ENCODE data around the gene INPP4B.

DNA sequence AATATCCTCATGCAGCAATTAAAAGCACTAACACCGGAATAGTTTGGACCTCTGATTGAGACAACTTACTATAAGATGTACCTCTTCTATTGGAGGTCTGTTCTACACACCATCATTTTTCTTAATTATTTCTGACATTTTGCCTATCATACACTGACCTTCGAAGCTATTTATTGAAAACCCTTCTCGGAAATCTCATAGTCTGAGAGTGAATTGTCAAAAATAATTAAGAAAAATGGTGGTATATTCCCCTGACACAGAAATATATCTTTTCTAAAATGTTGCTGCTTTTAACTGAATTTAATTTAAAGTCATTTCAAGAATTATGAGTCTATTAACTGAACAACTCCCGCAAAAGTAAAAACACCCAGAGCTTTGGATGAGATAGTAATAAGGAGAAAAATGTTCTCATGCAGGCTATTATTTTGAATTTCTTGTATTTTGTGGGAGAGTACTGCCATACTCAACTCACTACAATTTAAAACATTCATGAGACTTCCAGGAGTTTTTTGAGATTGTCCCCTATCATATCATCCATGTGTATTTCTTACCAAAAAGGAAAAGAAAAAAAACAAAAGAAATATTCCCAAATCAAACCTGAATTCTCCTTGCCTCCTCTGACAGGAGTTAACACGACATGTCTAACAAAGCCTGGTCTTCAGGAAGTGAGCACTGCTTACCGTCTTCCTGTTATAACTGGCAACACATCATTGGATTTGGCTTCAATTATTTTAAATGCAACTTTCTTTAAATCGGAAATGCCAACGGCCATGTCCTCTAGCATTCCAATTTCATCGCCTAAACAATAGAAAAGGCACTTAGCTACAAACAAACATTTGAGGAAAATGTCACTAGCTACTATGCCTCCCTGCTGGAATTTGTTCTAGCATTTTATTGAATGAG is 724.4 kb downstream of the INPP4B start:
- TF ChIP-seq, protein P1, sequence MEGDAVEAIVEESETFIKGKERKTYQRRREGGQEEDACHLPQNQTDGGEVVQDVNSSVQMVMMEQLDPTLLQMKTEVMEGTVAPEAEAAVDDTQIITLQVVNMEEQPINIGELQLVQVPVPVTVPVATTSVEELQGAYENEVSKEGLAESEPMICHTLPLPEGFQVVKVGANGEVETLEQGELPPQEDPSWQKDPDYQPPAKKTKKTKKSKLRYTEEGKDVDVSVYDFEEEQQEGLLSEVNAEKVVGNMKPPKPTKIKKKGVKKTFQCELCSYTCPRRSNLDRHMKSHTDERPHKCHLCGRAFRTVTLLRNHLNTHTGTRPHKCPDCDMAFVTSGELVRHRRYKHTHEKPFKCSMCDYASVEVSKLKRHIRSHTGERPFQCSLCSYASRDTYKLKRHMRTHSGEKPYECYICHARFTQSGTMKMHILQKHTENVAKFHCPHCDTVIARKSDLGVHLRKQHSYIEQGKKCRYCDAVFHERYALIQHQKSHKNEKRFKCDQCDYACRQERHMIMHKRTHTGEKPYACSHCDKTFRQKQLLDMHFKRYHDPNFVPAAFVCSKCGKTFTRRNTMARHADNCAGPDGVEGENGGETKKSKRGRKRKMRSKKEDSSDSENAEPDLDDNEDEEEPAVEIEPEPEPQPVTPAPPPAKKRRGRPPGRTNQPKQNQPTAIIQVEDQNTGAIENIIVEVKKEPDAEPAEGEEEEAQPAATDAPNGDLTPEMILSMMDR (IDR thresholded peaks at IDR 0.05; ENCODE audit: low read length) = no peak
- TF ChIP-seq EZH2 (IDR thresholded peaks at IDR 0.05; ENCODE audit: borderline replicate concordance, low read length) = no peak
